K562 (cell line): ENCODE measurements around the gene FGG. TPM values are rescaled to one million over a fixed set of nuclear protein-coding genes. Genes with fewer than 3 reads are reported as not detected.

Experiments
- ATAC-seq: fragments of 200-7000 bp; cut with Tn5 transposase; 3 replicates; pipeline ENCODE4 v1.9.1; 2020; ENCODE audit warnings: moderate library complexity
- BruUV-seq: library from RNA; stranded (reverse); fragments of 400-500 nt; replicated peaks from 2 replicates; lab custom pipeline; 2021; lab: Mats Ljungman, UMichigan
- CTCF ChIA-PET: fragments of 300-600 bp; formaldehyde crosslinking; extraction: SDS; loops from one replicate; lab custom pipeline; 2021; ENCODE audit warnings: low intra/inter-chr PET ratio; lab: Yijun Ruan, JAX
- POLR2A ChIA-PET: fragments of 300-600, 350-650 bp; sonication (Branson Sonifier 250); formaldehyde crosslinking; extraction: SDS; loops from one replicate; lab custom pipeline; 2021; ENCODE audit warnings: antibody characterized with exemption, inconsistent platforms; lab: Yijun Ruan, JAX
- DNase-seq, 4 experiments: peaks; one replicate each; pipeline versions ENCODE4 v3.0.0 to v3.0.0-alpha.2; 2011 to 2018; ENCODE audit warnings: low spot score in 3 of 4, mixed read lengths in 3 of 4; ENCODE audit errors: extremely low read depth in 1 of 4
- FAIRE-seq: peaks from 2 replicates; lab custom pipeline; 2011; peaks lifted over from hg19 to GRCh38; lab: Jason Lieb, UNC
- H2AFZ ChIP-seq: 2 replicates; pipeline ENCODE4 v1.6.0; 2011; ENCODE audit warnings: low read depth, low read length, control low read depth, inconsistent platforms
- H3K27ac ChIP-seq: fragments of 200-600 bp; 3 replicates; pipeline ENCODE4 v1.8.0; 2011; ENCODE audit warnings: low read depth, mild to moderate bottlenecking, control low read depth, inconsistent platforms, low read length, moderate library complexity, mixed read lengths; ENCODE audit errors: extremely low read depth
- H3K27me3 ChIP-seq, 2 experiments: fragments of 300-600 bp in 1 of 2; 2 replicates in 1 of 2; 3 replicates in 1 of 2; pipeline versions ENCODE4 v1.6.0 to v1.8.0; 2011; ENCODE audit warnings: inconsistent platforms in 2 of 2, low read length in 2 of 2, mild to moderate bottlenecking in 1 of 2, mixed read lengths in 1 of 2, moderate library complexity in 1 of 2; ENCODE audit not compliant: control insufficient read depth in 2 of 2, insufficient read depth in 2 of 2
- H3K36me3 ChIP-seq: fragments of 300-600 bp; 3 replicates; pipeline ENCODE4 v1.8.0; 2011; ENCODE audit warnings: mild to moderate bottlenecking, low read length, inconsistent platforms; ENCODE audit not compliant: control insufficient read depth, insufficient read depth
- H3K4me1 ChIP-seq, 2 experiments: fragments of 200-600 bp in 1 of 2; replicated peaks in 1 of 2; 2 replicates in 1 of 2; 3 replicates in 1 of 2; pipeline versions ENCODE4 v1.5.1 to v1.8.0; 2011; ENCODE audit warnings: inconsistent platforms in 2 of 2, low read length in 2 of 2, mild to moderate bottlenecking in 1 of 2, mixed read lengths in 1 of 2, moderate library complexity in 1 of 2; ENCODE audit not compliant: control insufficient read depth in 2 of 2, insufficient read depth in 2 of 2
- H3K4me2 ChIP-seq: 2 replicates; pipeline ENCODE4 v1.6.1; 2011; ENCODE audit warnings: low read length, control low read depth, inconsistent platforms, mixed read lengths; ENCODE audit not compliant: insufficient read depth
- H3K4me3 ChIP-seq: fragments of 200-600 bp; sonication (generic), shearing (Covaris generic); 2 replicates; pipeline ENCODE4 v1.5.1; 2016; ENCODE audit warnings: control low read depth, inconsistent platforms
- H3K79me2 ChIP-seq: fragments of 200-600 bp; 3 replicates; pipeline ENCODE4 v1.8.0; 2011; ENCODE audit warnings: low read length, inconsistent platforms; ENCODE audit not compliant: control insufficient read depth, insufficient read depth
- H3K9ac ChIP-seq, 2 experiments: 2 replicates each; pipeline versions ENCODE4 v1.6.0 to v1.6.1; 2011; ENCODE audit warnings: low read depth in 2 of 2, low read length in 2 of 2, control low read depth in 1 of 2, inconsistent platforms in 1 of 2, mild to moderate bottlenecking in 1 of 2, mixed read lengths in 1 of 2; ENCODE audit not compliant: insufficient read depth in 1 of 2
- H3K9me1 ChIP-seq: one replicate; pipeline ENCODE4 v1.6.0; 2011; ENCODE audit warnings: inconsistent platforms, mild to moderate bottlenecking, low read length, moderate library complexity; ENCODE audit not compliant: control insufficient read depth, insufficient read depth
- H3K9me3 ChIP-seq: replicated peaks from 2 replicates; pipeline ENCODE4 v1.5.1; 2011; ENCODE audit warnings: low read depth, low read length, inconsistent platforms; ENCODE audit not compliant: control insufficient read depth, insufficient read depth
- H4K20me1 ChIP-seq: replicated peaks from 2 replicates; pipeline ENCODE4 v1.6.1; 2011; ENCODE audit warnings: low read length, inconsistent platforms, mixed read lengths; ENCODE audit not compliant: control insufficient read depth, insufficient read depth
- ELK1 ChIP-seq: sonication (generic); formaldehyde crosslinking; IDR thresholded peaks from 2 replicates; pipeline ENCODE4 v1.8.1; 2022; ENCODE audit warnings: missing genetic modification reagents
- EP400 ChIP-seq: fragments of 450-650 bp; IDR thresholded peaks from 2 replicates; pipeline ENCODE4 v1.6.1; 2017; ENCODE audit warnings: antibody characterized with exemption, mild to moderate bottlenecking, moderate library complexity
- MAFK ChIP-seq: IDR thresholded peaks from 2 replicates; pipeline ENCODE4 v1.6.1; 2011; ENCODE audit warnings: low read length, improper control_type of control experiment
- NRF1 ChIP-seq, 2 experiments: fragments of 450-650 bp; IDR thresholded peaks in 1 of 2; conservative IDR thresholded peaks in 1 of 2; 2 replicates each; pipeline ENCODE4 v1.6.1; 2014; ENCODE audit warnings: mild to moderate bottlenecking in 2 of 2
- PRPF4 ChIP-seq: fragments of 200-400 bp; formaldehyde crosslinking; IDR thresholded peaks from one replicate; pipeline ENCODE4 v1.6.1; 2017; ENCODE audit warnings: low read length, low read depth, mild to moderate bottlenecking; ENCODE audit not compliant: insufficient read depth, poor library complexity, severe bottlenecking
- PTTG1 ChIP-seq: fragments of 450-650 bp; IDR thresholded peaks from 2 replicates; pipeline ENCODE4 v1.6.1; 2016; ENCODE audit warnings: low read depth, mild to moderate bottlenecking, missing genetic modification characterization, missing compliant biosample characterization
- RBM14 ChIP-seq: fragments of 200-400 bp; formaldehyde crosslinking; IDR thresholded peaks from 2 replicates; pipeline ENCODE4 v1.6.1; 2018; ENCODE audit warnings: low read depth, mild to moderate bottlenecking, low read length, moderate library complexity, borderline replicate concordance; ENCODE audit not compliant: insufficient read depth
- TEAD4 ChIP-seq, 2 experiments: sonication (generic) in 1 of 2; formaldehyde crosslinking in 1 of 2; IDR thresholded peaks; 2 replicates each; pipeline versions ENCODE4 v1.6.1 to v1.8.0; 2012 to 2022; ENCODE audit warnings: borderline replicate concordance in 1 of 2, inconsistent platforms in 1 of 2, low read length in 1 of 2, mild to moderate bottlenecking in 1 of 2, missing genetic modification reagents in 1 of 2
- VEZF1 ChIP-seq: fragments of 200-800 bp; sonication (Bioruptor generic); IDR thresholded peaks from 2 replicates; pipeline ENCODE4 v1.6.1; 2017; ENCODE audit warnings: missing genetic modification characterization, missing compliant biosample characterization
- ZNF23 ChIP-seq: fragments of 250-450 bp; sonication (Bioruptor Pico); IDR thresholded peaks from 2 replicates; pipeline ENCODE4 v1.4.0; 2020; ENCODE audit warnings: mild to moderate bottlenecking
- WGBS: fragments of 100-300 bp; shearing (Covaris generic); methylation state at CpG from one replicate; pipeline ENCODE4 v1.1.6; 2016; ENCODE audit warnings: low coverage, mixed read lengths; ENCODE audit not compliant: insufficient coverage; ENCODE audit errors: missing lambda C conversion rate; 5-methylcytosine and 5-hydroxymethylcytosine counted together
- in situ Hi-C: fragments of 300-500 bp; cut with MboI; formaldehyde crosslinking; loops from 4 replicates; pipeline ENCODE4 v1.15.0; 2018; ENCODE audit warnings: inconsistent platforms, mixed read lengths
- intact Hi-C: fragments of 100-400 bp; cut with micrococcal nuclease; formaldehyde crosslinking; loops from 2 replicates; pipeline ENCODE4 v1.14.2; 2022
- polyA plus RNA-seq, 8 experiments: library from polyadenylated mRNA; depleted of rRNA in 4 of 8; stranded (reverse) in 5 of 8; unstranded in 3 of 8; fragments of >200 nt; fragmentation: Nextera tagmentation in 2 of 8; fragmentation: Illumina TruSeq in 1 of 8; extraction: Ambion mirVana in 2 of 8; extraction: Trizol in 1 of 8; gene quantifications; 2 replicates each; pipeline versions ENCODE4 v1.2.1 to v1.2.3, GENCODE V29; 2011 to 2014; ENCODE audit warnings: inconsistent platforms in 1 of 8, missing spikeins in 1 of 8
- total RNA-seq, 7 experiments: library from RNA; depleted of rRNA in 6 of 7; stranded (reverse); fragments of >200 nt in 6 of 7; fragmentation: Illumina TruSeq in 2 of 7; extraction: Trizol in 2 of 7; gene quantifications; 2 replicates each; pipeline versions ENCODE4 v1.2.1 to v1.2.3, GENCODE V29; 2011 to 2021; ENCODE audit warnings: low replicate concordance in 1 of 7
- TF ChIP-seq, protein P1 (sequence below): sonication (generic); formaldehyde crosslinking; IDR thresholded peaks from 2 replicates; pipeline ENCODE4 v1.8.0; 2023; ENCODE audit warnings: mild to moderate bottlenecking, missing genetic modification reagents

Gene FGG
- total and polyA plus RNA-seq, 9 of the 15 experiments (the other 6 are each of a cell fraction or from before 2014, with no cell fraction given): 0.08 to 2.2 (median 0.33) TPM; not detected in 2

- TF ChIP-seq ELK1 (CRISPR knock-in tag): no peak
- TF ChIP-seq, all 486 proteins: peak for 0
These were observed 38.1 kb downstream of the FGG start (continued) for GRCh38 chr4:154574311-154574710.

DNA sequence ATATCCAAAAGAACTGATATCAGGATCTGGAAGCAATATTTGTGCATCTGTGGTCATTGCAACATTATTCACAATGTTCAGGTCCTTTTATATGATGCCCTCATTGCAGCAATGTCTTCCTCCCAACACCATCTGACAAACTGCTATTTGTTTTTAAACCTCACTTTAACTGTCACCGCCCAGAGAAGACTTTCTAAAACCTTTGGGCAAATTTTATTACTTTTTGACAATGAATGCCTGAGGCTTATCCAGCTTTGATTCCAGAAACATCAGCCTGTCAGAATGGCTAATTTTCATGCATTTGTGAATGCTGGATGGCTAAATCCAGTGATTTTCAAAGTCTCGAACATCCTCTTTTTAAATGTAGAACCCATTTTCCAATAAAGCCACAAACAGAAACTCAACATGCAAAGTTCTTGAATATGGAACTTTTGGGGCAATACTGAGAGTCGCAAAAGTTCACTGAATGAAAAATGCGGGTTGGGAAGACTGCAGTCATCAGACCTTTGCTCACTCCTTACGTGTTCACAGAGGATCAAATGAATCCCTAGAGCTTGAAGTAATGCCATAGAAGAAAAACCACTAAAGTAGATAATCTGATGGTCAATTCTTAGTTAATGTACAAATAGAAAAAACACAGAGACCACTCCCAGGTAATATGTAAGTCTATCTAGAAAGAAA lies 39.1 kb downstream of the FGG start:
- WGBS: 18% methylated on average over 5 of the region's 5 CpGs
- Histone ChIP-seq H3K9me3 (no peaks in the 10 kb centered on the region), H3K36me3 (no peaks in the 10 kb centered on the region), H4K20me1 (no peaks in the 10 kb centered on the region), H3K4me1 (no peaks in the 10 kb centered on the region; a peak in 1 of 5 replicates), H3K27ac (no peak overlapping the region), H3K79me2 (no peaks in the 10 kb centered on the region), H3K4me3 (no peak overlapping the region), H2AFZ (no peak overlapping the region), H3K4me2 (no peak overlapping the region), H3K9ac (no peak overlapping the region), H3K9me1 (no peaks in the 10 kb centered on the region), H3K27me3 (no peaks in the 10 kb centered on the region)
- intact Hi-C loops: no loop called here
- BruUV-seq: no TSS peak
- POLR2A ChIA-PET: no interaction called here
- in situ Hi-C loops: no loop called here
- CTCF ChIA-PET: no interaction called here
- no peak for ATAC-seq
- no peak for FAIRE-seq
- no peak for DNase-seq
- TF ChIP-seq RBM14 (no peak), ZNF23 (CRISPR knock-in tag) (no peak), MAFK (no peak), VEZF1 (CRISPR knock-in tag) (no peak), PRPF4 (no peak), NRF1 (conservative IDR thresholded peaks at IDR 0.05 in 1 of 2, IDR thresholded peaks at IDR 0.05 in 1 of 2) (no peak), EP400 (no peak), PTTG1 (tag) (no peak), TEAD4 (IDR thresholded peaks at IDR 0.05; ENCODE audit: low read length) (no peak), TEAD4 (CRISPR knock-in tag; IDR thresholded peaks at IDR 0.05; ENCODE audit: borderline replicate concordance) (no peak)
- TF ChIP-seq, protein P1, sequence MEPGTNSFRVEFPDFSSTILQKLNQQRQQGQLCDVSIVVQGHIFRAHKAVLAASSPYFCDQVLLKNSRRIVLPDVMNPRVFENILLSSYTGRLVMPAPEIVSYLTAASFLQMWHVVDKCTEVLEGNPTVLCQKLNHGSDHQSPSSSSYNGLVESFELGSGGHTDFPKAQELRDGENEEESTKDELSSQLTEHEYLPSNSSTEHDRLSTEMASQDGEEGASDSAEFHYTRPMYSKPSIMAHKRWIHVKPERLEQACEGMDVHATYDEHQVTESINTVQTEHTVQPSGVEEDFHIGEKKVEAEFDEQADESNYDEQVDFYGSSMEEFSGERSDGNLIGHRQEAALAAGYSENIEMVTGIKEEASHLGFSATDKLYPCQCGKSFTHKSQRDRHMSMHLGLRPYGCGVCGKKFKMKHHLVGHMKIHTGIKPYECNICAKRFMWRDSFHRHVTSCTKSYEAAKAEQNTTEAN (CRISPR knock-in tag): no peak
